ENCODE data around the gene ADNP2.

DNA sequence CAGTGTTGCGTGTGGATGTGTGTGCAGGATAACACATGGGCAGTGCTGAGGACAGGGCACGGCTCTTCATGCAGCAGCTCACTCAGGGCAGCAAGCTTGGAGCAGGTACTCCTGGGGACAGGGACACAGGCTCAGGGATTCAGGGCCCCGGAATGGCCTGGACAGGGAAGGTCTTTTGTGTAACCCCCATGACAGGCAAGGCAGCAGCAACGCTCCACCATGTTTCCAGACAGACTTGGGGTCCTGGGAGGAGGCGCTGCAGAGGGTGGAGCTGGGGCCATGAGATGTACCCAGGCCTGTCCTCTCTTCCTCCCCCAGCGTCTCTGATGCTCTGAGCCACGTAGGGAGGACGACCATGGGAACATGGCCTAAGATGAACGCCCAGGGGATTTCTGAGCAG is 58.3 kb downstream of the ADNP2 start:
- TF ChIP-seq POLR2A (IDR thresholded peaks at IDR 0.05; ENCODE audit: low read length), result no peak
- TF ChIP-seq GATA1 (IDR thresholded peaks at IDR 0.05; ENCODE audit: low read depth, low read length), result no peak

All from erythroblast (primary cell).